Epithelial cell of proximal tubule (primary cell): Measurements from ENCODE around the gene ZNF697. TPM values are rescaled to one million over a fixed set of nuclear protein-coding genes. Genes with fewer than 3 reads are reported as not detected.

Experiments used
- DNase-seq: peaks from one replicate; pipeline ENCODE4 v3.0.0-alpha.2; 2011; ENCODE audit warnings: low read depth
- H3K4me3 ChIP-seq: 2 replicates; pipeline ENCODE4 v1.5.1; 2011; ENCODE audit warnings: low read depth, mild to moderate bottlenecking, low read length
- total RNA-seq: library from RNA; depleted of rRNA; stranded (reverse); fragments of >200 nt; gene quantifications from 2 replicates; pipeline ENCODE4 v1.2.3, GENCODE V29; 2015
- TF ChIP-seq, protein P1 (sequence below): conservative IDR thresholded peaks from 2 replicates; pipeline ENCODE4 v1.5.1; 2012; ENCODE audit warnings: low read depth, mild to moderate bottlenecking, low read length

ZNF697 gene
- total RNA-seq, 1 donor from 2014 or later, result 6.8 TPM

- DNase-seq, result no peak
- TF ChIP-seq, protein P1, sequence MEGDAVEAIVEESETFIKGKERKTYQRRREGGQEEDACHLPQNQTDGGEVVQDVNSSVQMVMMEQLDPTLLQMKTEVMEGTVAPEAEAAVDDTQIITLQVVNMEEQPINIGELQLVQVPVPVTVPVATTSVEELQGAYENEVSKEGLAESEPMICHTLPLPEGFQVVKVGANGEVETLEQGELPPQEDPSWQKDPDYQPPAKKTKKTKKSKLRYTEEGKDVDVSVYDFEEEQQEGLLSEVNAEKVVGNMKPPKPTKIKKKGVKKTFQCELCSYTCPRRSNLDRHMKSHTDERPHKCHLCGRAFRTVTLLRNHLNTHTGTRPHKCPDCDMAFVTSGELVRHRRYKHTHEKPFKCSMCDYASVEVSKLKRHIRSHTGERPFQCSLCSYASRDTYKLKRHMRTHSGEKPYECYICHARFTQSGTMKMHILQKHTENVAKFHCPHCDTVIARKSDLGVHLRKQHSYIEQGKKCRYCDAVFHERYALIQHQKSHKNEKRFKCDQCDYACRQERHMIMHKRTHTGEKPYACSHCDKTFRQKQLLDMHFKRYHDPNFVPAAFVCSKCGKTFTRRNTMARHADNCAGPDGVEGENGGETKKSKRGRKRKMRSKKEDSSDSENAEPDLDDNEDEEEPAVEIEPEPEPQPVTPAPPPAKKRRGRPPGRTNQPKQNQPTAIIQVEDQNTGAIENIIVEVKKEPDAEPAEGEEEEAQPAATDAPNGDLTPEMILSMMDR, result no peak
- no peak overlapping the region for H3K4me3 ChIP-seq
These were observed 14.5 kb downstream of the ZNF697 start for GRCh38 chr1:119633575-119633974.

DNA sequence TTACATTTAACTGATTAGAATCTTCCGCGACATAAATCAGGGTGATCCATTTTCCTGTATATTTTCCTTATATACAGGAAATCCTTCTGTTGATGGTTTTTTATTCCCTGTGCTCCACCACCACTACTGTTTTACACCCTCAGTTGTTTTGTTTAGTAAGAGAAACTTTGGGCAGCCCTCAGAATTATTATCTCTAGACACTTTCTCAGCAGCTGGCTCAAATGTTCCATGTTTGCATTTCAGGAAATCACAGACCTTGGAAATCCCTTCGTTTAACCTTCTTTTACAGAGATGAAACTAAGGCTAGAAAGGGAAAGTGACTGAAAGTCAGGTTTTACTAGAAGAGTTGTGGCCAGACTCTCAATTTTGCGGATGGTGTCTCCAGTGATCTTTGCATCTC lies 15.2 kb downstream of the ZNF697 start:
- no peak overlapping the region for H3K4me3 ChIP-seq
- TF ChIP-seq, protein P1, result no peak
- no peak for DNase-seq

GRCh38 chr1:119632103-119632490 lies 16.0 kb downstream of the ZNF697 start:
- no peak overlapping the region for H3K4me3 ChIP-seq
- no peak for DNase-seq
- TF ChIP-seq, protein P1, result no peak

- DNase-seq, result peak; percentile 82
- TF ChIP-seq, protein P1, result no peak
These were observed 16.5 kb downstream of the ZNF697 start for GRCh38 chr1:119631433-119632102.

DNA sequence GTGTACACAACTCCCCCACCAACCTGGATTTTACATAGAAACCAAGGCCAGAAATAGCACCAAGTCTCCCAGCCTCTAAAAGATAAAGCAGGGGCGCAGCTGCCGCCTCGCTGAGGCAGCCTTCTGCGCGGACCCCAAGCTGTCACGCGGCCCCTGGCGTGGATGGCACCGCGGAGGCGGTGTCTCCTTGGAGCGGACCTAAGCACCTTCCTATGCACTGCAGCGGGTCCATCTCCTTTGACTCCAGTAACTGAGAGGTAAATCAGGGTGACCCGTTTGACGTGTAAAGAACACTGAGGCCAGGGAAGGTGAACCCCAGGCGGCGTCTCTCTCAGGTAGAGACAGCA lies 17.0 kb downstream of the ZNF697 start:
- DNase-seq, result no peak
- H3K4me3 ChIP-seq, result peak overlapping the region; percentile 42
- TF ChIP-seq, protein P1, result no peak

More at GRCh38 chr1:119631433-119632102, 16.5 kb downstream of the ZNF697 start:
- H3K4me3 ChIP-seq, result peak overlapping the region; percentile 42

- no peak overlapping the region for H3K4me3 ChIP-seq
- TF ChIP-seq, protein P1, result no peak
- DNase-seq, result no peak
These were observed 21.2 kb downstream of the ZNF697 start for GRCh38 chr1:119626841-119627240.

DNA sequence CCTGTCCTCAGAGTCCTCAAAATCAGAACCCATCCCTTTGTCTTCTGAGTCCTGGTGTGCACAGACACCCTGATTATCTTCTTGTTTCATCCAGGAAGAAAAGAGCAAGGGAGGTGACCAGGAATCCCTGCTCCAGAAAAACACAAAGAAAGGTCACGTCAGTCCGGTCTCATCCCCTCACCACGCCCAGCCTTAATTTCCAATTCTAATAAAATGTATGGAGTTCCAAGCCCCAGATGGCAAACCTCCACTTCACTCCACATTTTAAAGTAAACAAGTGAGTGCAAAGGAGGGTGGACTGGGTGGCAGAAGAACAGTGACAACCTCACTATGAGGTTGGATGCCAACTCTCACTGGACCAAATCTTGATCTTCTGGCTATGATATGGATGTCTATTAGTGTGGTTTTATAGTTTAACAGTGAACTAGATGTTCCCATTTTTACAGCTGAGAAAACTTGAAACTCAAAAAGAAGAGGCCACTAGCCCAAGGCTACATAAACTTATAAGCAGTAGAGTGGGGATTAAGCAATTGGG lies 22.0 kb downstream of the ZNF697 start:
- H3K4me3 ChIP-seq, result no peak overlapping the region
- TF ChIP-seq, protein P1, result no peak
- no peak for DNase-seq
